Stimulated activated CD4-positive, alpha-beta T cell treated with anti-CD3 and anti-CD28 coated beads, Interleukin-15, amount 100 ng/mL, for 24 hours (primary cell): ENCODE data around the gene COL12A1.
A peak's percentile ranks its signal among the peaks of the same experiment; 100 is the strongest.

Experiments
- DNase-seq: peaks from one replicate; pipeline ENCODE4 v3.0.0-alpha.2; 2020

Gene COL12A1

GRCh38 chr6:75142721-75143120, 63.1 kb downstream of the COL12A1 start:
- DNase-seq: no peak

- no peak for DNase-seq
Measured at GRCh38 chr6:75135876-75136275, 70.0 kb downstream of the COL12A1 start.

- DNase-seq: no peak
Measured at GRCh38 chr6:75135450-75135849, 70.4 kb downstream of the COL12A1 start.

- DNase-seq: no peak
Measured at GRCh38 chr6:75130784-75131183, 75.1 kb downstream of the COL12A1 start.

GRCh38 chr6:75128878-75129570, 76.8 kb downstream of the COL12A1 start:
- no peak for DNase-seq

GRCh38 chr6:75126518-75126917, 79.3 kb downstream of the COL12A1 start:
- no peak for DNase-seq

GRCh38 chr6:75124983-75125382, 80.9 kb downstream of the COL12A1 start:
- no peak for DNase-seq

- no peak for DNase-seq
Measured at GRCh38 chr6:75124085-75124484, 81.8 kb downstream of the COL12A1 start.

GRCh38 chr6:75118925-75119515, 86.8 kb downstream of the COL12A1 start:
- peak; percentile 2 for DNase-seq

- DNase-seq: no peak
Measured at GRCh38 chr6:75117701-75118100, 88.2 kb downstream of the COL12A1 start.

- DNase-seq: no peak
Measured at GRCh38 chr6:75116946-75117345, 88.9 kb downstream of the COL12A1 start.

- no peak for DNase-seq
Measured at GRCh38 chr6:75115481-75115880, 90.4 kb downstream of the COL12A1 start.

- no peak for DNase-seq
Measured at GRCh38 chr6:75114806-75115205, 91.0 kb downstream of the COL12A1 start.

GRCh38 chr6:75114195-75114594, 91.7 kb downstream of the COL12A1 start:
- DNase-seq: no peak

- DNase-seq: no peak
Measured at GRCh38 chr6:75113446-75113845, 92.4 kb downstream of the COL12A1 start.

GRCh38 chr6:75109765-75110164, 96.1 kb downstream of the COL12A1 start:
- DNase-seq: no peak

- DNase-seq: no peak
Measured at GRCh38 chr6:75109022-75109421, 96.8 kb downstream of the COL12A1 start.

GRCh38 chr6:75108333-75108974, 97.4 kb downstream of the COL12A1 start:
- DNase-seq: no peak

- no peak for DNase-seq
Measured at GRCh38 chr6:75107913-75108312, 97.9 kb downstream of the COL12A1 start.

GRCh38 chr6:75106426-75106825, 99.4 kb downstream of the COL12A1 start:
- DNase-seq: no peak

- DNase-seq: no peak
Measured at GRCh38 chr6:75103431-75103830, 102.4 kb downstream of the COL12A1 start.

GRCh38 chr6:75102301-75102700, 103.6 kb downstream of the COL12A1 start:
- no peak for DNase-seq

GRCh38 chr6:75101896-75102295, 104.0 kb downstream of the COL12A1 start:
- DNase-seq: no peak

- no peak for DNase-seq
Measured at GRCh38 chr6:75098709-75099108, 107.1 kb downstream of the COL12A1 start.
